HG03196 (cell line): ENCODE results near the gene PATZ1.

ENCODE experiments used
- ATAC-seq: cut with Tn5 transposase; IDR thresholded peaks from one replicate; pipeline ENCODE4 v1.9.1; 2021; ENCODE audit not compliant: unreplicated experiment

PATZ1 gene

GRCh38 chr22:31343235-31344191 is 2.6 kb downstream of the PATZ1 start:
- ATAC-seq, result no peak

- no peak for ATAC-seq
Measured at GRCh38 chr22:31342389-31343140, 3.6 kb downstream of the PATZ1 start.

GRCh38 chr22:31341386-31342088 is 4.6 kb downstream of the PATZ1 start:
- ATAC-seq, result no peak

GRCh38 chr22:31340765-31341247 is 5.3 kb downstream of the PATZ1 start:
- ATAC-seq, result no peak

- ATAC-seq, result no peak
Measured at GRCh38 chr22:31340360-31340759, 5.8 kb downstream of the PATZ1 start.

- no peak for ATAC-seq
Measured at GRCh38 chr22:31339148-31339832, 6.9 kb downstream of the PATZ1 start.

- ATAC-seq, result no peak
Measured at GRCh38 chr22:31337178-31337577, 9.0 kb downstream of the PATZ1 start.

GRCh38 chr22:31334329-31334728 is 11.8 kb downstream of the PATZ1 start:
- ATAC-seq, result no peak

- ATAC-seq, result no peak
Measured at GRCh38 chr22:31333641-31334040, 12.5 kb downstream of the PATZ1 start.

GRCh38 chr22:31332886-31333285 is 13.3 kb downstream of the PATZ1 start:
- ATAC-seq, result no peak

GRCh38 chr22:31332010-31332409 is 14.1 kb downstream of the PATZ1 start:
- ATAC-seq, result no peak

- no peak for ATAC-seq
Measured at GRCh38 chr22:31329453-31330215, 16.5 kb downstream of the PATZ1 start.

- ATAC-seq, result no peak
Measured at GRCh38 chr22:31329029-31329428, 17.1 kb downstream of the PATZ1 start.

- ATAC-seq, result no peak
Measured at GRCh38 chr22:31328544-31328960, 17.6 kb downstream of the PATZ1 start.

GRCh38 chr22:31327806-31328543 is 18.2 kb downstream of the PATZ1 start:
- no peak for ATAC-seq

- no peak for ATAC-seq
Measured at GRCh38 chr22:31326877-31327276, 19.3 kb downstream of the PATZ1 start.

- no peak for ATAC-seq
Measured at GRCh38 chr22:31323578-31324550, 22.3 kb downstream of the PATZ1 start.

GRCh38 chr22:31321421-31321820 is 24.7 kb downstream of the PATZ1 start:
- no peak for ATAC-seq
